IPS-20b (cell line): ENCODE data around the gene NR2F1.
A peak's percentile ranks its signal among the peaks of the same experiment; 100 is the strongest.

Experiments used
- H3K27ac ChIP-seq: one replicate; pipeline ENCODE4 v1.5.1; 2013; ENCODE audit warnings: low read length
- H3K27me3 ChIP-seq: 2 replicates; pipeline ENCODE4 v1.6.1; 2013; ENCODE audit warnings: mild to moderate bottlenecking, low read length, inconsistent platforms; ENCODE audit not compliant: insufficient read depth
- H3K36me3 ChIP-seq: 2 replicates; pipeline ENCODE4 v1.6.1; 2013; ENCODE audit warnings: low read depth, mild to moderate bottlenecking, inconsistent platforms, low read length, moderate library complexity; ENCODE audit not compliant: insufficient read depth
- H3K4me1 ChIP-seq: 2 replicates; pipeline ENCODE4 v1.6.1; 2013; ENCODE audit warnings: mild to moderate bottlenecking, control low read depth, inconsistent platforms, low read length, moderate library complexity; ENCODE audit not compliant: insufficient read depth
- H3K4me3 ChIP-seq: 2 replicates; pipeline ENCODE4 v1.5.1; 2013; ENCODE audit warnings: mild to moderate bottlenecking, low read length, inconsistent platforms
- H3K9ac ChIP-seq: 2 replicates; pipeline ENCODE4 v1.6.1; 2013; ENCODE audit warnings: low read depth, mild to moderate bottlenecking, inconsistent platforms, low read length, moderate library complexity
- H3K9me3 ChIP-seq: 2 replicates; pipeline ENCODE4 v1.6.1; 2013; ENCODE audit warnings: mild to moderate bottlenecking, low read depth, low read length, inconsistent platforms; ENCODE audit not compliant: insufficient read depth

NR2F1 gene

DNA sequence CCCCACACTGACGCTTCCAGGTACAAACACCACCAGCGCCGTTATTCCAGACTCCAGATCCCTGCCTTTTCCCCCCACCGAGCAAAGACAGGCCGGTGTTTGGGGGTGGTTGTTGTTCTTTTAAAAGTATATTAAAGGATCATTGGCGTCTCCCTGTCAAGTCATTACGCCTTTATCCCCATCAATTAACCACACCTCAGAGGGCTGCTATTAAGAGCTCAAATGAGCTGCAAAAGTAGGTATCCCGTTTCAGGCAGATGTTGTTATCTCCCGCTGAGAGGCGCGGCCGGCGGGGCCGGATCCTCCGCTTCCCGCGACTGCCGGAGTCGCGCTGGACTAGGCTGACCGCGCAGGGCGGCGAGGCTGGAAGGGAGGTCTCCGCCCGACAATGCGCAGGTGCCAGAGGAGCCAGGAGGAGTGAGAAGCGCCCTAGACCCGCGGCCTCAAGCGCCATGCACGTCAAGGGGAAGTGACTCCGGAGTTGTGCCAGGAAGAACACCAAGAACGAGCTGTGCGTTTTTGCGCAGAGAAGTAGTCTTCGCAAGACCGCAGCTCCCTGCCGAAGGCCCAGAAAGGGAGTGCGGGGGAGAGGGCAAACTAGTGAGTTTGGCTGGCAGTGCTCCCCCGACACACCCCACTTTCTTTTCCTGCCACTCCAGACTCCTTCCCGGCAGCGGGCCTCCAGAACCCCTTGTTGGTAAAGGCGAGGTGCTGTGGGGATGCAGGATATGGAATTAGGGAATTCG lies 10.2 kb upstream of the NR2F1 start:
- Histone ChIP-seq H3K36me3 (no peaks in the 10 kb centered on the region), H3K9me3 (peaks cover 2% of the 10 kb centered on the region; the same call in 1 of the 2 replicates), H3K4me3 (peak overlapping the region; percentile 61; the same call in 1 of the 2 replicates), H3K27ac (no peak overlapping the region), H3K9ac (no peak overlapping the region), H3K27me3 (peaks cover 100% of the 10 kb centered on the region), H3K4me1 (peaks cover 19% of the 10 kb centered on the region; the same call in 1 of the 2 replicates)

DNA sequence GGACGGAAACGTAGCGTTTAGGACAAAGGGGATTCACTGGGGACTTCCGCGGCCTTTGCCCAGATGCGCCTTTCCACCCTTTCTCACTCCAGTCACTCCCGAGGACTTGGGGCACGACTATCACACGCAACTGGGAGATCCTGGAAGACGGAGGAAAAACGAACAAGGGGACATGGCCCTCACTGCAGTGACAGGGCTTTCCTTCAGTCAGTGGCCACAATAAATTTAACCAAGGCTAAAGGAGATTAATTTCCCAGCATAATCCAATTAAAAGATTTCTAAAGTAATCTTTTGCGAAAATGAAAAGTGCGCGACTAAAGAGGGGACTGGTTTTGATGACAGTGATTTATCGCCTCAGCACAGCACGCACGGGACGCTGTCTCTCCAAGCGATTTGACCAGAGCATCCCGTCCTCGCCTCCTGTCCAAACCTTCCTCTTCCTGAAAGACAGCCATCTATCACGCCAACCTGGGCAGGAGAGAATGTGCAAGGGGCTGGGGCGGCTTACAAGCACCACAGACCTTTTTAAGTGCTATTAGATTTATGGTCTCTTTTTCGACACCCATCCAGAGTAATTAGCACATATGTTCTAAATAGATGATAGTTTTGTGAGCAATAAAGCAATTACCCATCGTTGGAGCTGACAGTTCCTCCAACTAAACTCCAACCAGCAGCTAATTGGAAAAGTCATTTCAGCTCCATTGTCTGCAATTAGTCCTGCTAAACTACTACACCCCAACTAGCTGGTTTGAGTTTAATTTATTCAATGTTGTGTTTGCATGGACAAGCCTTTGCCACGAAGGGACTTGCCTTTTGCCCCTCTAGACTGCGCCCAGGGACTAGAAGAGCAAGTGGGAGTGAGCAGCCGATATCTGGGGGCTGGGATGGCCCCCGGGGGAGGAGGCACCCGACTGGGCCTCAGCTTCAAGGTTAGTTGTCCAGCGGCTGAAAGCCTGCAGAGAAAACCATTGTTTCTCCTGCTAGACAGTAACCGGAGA lies 9.4 kb upstream of the NR2F1 start:
- Histone ChIP-seq H3K36me3 (no peaks in the 10 kb centered on the region), H3K4me3 (peak overlapping the region; percentile 61; the same call in 1 of the 2 replicates), H3K9ac (no peak overlapping the region), H3K4me1 (peaks cover 19% of the 10 kb centered on the region; the same call in 1 of the 2 replicates), H3K27ac (no peak overlapping the region), H3K9me3 (peaks cover 2% of the 10 kb centered on the region; the same call in 1 of the 2 replicates), H3K27me3 (peaks cover 100% of the 10 kb centered on the region)

DNA sequence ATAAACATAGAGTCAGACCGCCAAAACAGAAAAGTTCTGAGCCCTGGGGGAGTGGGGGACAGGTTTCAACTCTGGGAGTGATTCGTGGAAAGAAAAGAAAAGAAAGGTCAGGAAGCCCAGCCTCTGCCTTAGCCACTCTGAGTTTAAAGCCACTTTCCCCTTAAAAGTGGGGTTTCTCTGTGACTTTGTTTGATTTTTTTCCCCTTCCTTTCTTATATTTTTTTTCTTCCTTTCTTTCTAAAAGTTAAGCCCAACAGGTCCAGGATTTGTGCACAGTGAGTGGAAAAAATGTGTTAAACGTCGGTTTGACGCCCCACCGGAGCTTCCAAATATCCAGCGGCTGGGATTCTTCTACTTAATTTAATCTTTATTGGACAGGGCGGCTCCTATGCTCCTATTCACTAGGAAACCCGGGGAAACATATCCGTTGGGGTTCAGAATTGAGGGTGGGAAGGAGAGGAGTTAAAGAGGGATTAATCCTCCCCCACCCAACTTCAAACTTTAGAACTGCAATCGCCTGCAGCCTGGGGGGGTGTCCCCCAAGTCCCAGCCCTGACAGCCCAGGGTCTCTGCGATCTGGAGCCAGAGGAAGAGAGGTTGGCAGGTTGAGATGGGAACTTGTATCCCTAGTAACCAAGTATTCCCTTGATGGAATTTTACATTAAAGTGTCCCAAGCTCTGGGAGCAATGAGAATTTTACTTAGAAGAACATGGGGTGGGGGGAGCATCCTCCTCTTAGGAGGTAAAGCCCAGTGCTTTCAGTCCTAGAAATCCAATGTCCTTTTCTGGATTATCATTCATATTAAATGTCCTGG lies 8.3 kb upstream of the NR2F1 start:
- peaks cover 15% of the 10 kb centered on the region; the same call in 1 of the 2 replicates for H3K4me1 ChIP-seq
- no peaks in the 10 kb centered on the region for H3K36me3 ChIP-seq
- H3K4me3 ChIP-seq = no peak overlapping the region
- H3K27me3 ChIP-seq = peaks cover 100% of the 10 kb centered on the region
- H3K9ac ChIP-seq = no peak overlapping the region
- peaks cover 2% of the 10 kb centered on the region; the same call in 1 of the 2 replicates for H3K9me3 ChIP-seq
- no peak overlapping the region for H3K27ac ChIP-seq

DNA sequence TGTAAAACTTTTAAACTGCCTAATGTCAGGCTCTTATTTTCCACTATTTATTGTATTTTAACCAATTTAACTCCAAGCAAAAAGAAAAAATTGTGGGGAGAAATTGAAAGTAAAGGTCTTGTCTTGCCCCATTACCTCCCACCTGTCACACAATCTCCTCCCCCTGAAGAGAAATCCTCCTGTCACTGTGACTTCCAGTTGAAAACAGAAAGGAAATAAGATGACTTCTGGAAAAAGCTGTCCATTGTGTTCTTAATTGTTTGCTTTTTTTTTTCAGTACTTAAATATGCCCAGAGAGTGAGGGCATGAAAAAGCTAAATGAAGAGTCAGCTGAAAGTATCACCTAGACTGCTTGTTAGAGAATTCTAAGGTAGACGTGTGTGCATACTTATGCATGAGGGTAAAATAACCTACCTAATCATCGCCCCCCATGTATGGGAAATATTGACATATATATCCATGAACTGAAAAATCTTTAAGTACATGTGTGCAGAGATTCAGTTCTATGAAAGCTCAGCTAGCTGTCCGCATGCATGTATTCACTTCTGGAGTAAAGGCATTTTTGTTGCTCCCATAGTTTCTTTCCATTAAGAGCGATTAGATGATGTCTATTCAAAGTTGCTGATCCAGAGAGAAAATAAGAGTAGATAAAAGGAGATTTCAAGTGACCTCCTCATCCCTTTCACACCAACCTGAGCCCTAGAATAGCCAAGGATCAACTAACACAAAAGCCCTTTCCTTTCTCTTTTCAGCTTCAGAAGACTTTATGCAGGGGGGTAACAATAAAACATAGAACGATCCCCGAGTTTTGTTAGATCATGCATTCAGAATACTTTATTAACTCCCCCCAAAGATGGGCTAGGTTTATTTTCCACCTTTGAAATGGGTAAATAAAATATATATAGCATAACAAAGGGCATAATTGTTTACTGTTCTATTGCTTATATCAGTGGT lies 7.3 kb upstream of the NR2F1 start:
- H3K36me3 ChIP-seq = no peaks in the 10 kb centered on the region
- H3K9ac ChIP-seq = no peak overlapping the region
- H3K9me3 ChIP-seq = peaks cover 5% of the 10 kb centered on the region; the same call in 1 of the 2 replicates
- H3K4me3 ChIP-seq = no peak overlapping the region
- H3K4me1 ChIP-seq = peaks cover 16% of the 10 kb centered on the region; the same call in 1 of the 2 replicates
- H3K27me3 ChIP-seq = peaks cover 100% of the 10 kb centered on the region
- no peak overlapping the region for H3K27ac ChIP-seq

DNA sequence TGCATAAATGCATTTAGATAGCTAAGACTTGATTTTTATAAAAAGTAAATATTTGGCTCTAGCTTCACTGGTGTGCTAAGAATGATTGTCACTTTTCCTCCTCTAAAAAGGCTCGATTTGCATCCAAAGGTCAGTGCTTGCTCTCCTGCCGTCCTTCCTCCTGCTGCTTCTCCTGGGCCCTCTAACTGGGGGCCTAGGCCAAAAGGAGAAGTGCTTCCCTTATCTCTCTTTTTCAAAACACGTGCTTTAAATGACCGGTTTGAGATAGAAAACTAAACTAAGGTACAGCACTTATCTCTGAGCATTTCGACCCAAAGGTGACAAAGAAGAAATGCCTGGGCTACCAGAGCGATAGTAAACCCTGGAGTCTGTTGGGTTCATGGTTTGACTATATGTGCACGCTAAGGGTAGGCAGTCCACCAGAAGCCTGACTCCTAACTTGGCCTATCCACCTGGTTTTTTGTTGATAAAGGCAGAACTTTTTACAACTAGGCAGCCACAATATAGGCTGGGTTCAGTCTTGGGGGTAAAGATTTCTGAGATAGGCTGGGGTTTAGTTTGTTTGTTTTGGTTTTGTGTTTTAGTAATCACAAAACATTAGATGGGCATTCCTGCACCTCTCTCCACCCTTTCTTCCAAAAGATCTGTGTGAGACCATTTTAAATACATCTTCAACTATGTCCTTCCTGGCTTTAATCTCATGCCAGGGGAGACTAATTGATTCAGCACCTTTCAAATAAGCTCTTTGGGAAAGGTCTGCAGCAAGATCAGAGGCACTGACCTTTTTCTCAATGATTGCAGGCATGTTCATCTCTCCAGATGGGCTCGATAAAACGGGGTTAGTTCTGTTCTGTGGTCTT lies 5.8 kb upstream of the NR2F1 start:
- peaks cover 15% of the 10 kb centered on the region; the same call in 1 of the 2 replicates for H3K4me1 ChIP-seq
- no peak overlapping the region for H3K27ac ChIP-seq
- H3K27me3 ChIP-seq = peaks cover 100% of the 10 kb centered on the region
- H3K4me3 ChIP-seq = no peak overlapping the region
- peaks cover 8% of the 10 kb centered on the region; the same call in 1 of the 2 replicates for H3K9me3 ChIP-seq
- no peaks in the 10 kb centered on the region for H3K36me3 ChIP-seq
- no peak overlapping the region for H3K9ac ChIP-seq

DNA sequence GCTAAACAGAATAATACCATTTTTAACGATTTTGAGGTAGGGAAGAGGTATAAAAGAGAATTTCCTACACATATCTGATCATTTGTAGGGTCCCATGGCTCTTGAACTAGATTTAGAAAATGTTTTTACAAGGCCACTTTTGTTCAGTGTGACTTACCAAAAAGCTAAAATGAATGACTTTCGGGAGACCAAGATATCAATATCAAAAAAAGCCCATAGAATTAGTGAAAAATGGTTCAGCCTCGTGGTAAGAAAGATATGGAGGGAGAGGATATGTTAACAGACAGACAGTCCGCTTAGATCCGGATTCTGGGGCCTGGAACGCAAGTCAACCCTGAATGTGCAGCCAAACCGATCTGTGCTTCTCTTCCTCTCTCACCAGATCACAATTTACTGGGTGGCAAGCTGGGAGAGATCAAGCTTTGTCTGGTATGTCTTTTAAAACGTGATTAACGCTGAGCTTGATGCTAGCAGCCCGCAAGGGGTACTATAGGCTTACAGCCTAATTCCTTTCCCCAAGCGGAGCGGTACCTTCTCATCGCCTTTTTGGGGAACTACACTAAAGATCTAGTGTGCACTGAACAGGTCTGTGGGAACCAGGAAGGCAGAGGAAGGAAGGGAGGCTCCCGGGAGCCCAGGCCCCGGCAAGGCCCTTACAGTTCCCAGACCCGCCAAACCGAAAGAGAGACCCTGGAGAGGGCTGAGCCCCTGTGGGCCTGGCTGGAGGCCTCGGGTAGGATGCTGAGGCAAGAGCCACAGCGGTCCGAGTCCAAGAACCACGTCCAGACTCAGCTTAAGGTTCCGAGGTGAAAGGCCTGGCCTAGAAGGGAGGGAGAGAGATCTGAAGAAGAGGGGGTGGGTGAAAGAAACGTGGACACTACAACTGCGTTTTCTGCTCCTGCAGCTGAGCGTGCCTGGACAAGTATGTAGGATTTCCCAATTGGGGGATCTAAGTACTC lies 4.9 kb upstream of the NR2F1 start:
- no peak overlapping the region for H3K27ac ChIP-seq
- no peak overlapping the region for H3K9ac ChIP-seq
- peaks cover 10% of the 10 kb centered on the region; the same call in 1 of the 2 replicates for H3K4me1 ChIP-seq
- peaks cover 8% of the 10 kb centered on the region; the same call in 1 of the 2 replicates for H3K9me3 ChIP-seq
- H3K4me3 ChIP-seq = peak overlapping the region; percentile 41
- peaks cover 100% of the 10 kb centered on the region for H3K27me3 ChIP-seq
- H3K36me3 ChIP-seq = no peaks in the 10 kb centered on the region

DNA sequence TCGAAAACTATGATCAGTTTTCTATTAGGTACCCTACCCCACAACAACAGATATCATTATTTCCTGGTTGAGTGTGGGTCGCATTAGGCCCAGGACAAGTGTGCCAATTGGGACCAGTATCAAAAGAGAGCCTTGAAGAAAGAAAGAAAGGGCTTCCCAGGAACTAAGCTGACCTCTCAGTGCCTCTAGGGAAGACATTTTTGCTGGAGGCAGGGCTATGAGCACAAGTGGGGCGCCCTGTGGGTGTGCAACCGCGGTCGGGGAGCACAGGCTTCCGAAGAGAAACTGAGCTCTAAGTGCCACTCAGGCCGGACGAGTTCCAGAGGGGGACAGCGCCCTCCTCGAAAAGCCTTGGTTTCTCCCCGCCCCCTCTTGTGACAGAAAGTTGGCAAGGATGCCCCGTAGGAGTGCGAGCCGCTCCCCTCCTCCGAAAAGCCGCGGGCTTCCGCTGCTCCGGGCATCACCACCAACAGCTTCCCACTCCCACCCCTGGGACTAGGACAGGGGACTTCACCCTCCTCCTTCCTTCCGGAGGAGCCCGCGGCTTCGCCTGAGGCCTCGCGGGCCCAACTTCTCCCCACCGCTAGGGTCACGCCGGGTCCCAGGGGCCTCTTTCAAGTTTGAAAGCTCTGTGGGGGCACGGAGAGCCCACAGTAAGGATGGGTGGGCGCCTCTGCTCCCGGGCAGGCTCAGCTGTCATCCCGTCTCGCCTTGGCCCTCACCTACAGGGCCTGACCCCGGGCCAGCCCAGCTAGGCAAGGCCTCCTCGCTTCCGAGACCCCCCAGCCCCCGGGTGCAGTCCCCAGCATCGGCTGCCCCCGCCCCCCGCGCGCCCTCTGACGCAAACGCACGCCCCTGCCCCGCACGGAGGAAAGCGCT lies 4.0 kb upstream of the NR2F1 start:
- Histone ChIP-seq H3K9ac (no peak overlapping the region), H3K27me3 (peaks cover 100% of the 10 kb centered on the region), H3K4me1 (peaks cover 7% of the 10 kb centered on the region; the same call in 1 of the 2 replicates), H3K27ac (no peak overlapping the region), H3K4me3 (peak overlapping the region; percentile 66), H3K9me3 (peaks cover 6% of the 10 kb centered on the region; the same call in 1 of the 2 replicates), H3K36me3 (no peaks in the 10 kb centered on the region)

DNA sequence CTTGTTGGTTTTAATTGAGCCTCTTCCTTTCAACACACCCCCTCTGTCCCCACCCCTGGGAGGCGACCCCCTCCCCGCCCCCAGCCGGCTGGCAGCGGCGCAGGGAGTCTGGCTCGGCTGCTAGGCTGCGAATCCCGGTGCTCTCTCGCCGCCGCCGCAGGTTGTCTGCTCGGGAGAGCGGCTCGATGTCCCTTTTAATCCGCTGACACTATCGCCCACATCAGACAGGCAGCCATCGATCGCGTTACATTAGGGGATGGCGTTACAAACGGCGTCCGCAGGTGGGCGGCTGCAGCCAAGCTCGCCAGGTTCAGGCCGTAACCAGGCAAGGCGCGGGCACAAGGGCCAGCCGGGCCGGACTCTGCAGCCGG lies 3.3 kb upstream of the NR2F1 start:
- Histone ChIP-seq H3K9me3 (peaks cover 6% of the 10 kb centered on the region; the same call in 1 of the 2 replicates), H3K4me1 (peaks cover 7% of the 10 kb centered on the region; the same call in 1 of the 2 replicates), H3K27ac (no peak overlapping the region), H3K36me3 (no peaks in the 10 kb centered on the region), H3K4me3 (peak overlapping the region; percentile 66; the same call in 1 of the 2 replicates), H3K9ac (no peak overlapping the region), H3K27me3 (peaks cover 98% of the 10 kb centered on the region)
